Mesenchymal stem cell (in vitro differentiated cells and primary cell): ENCODE results near the gene DAAM2.

Source experiments
- DNase-seq: peaks from one replicate; pipeline ENCODE4 v3.0.0-alpha.2; 2013
- H2AFZ ChIP-seq: one replicate; pipeline ENCODE4 v1.6.1; 2013; ENCODE audit warnings: low read depth, mild to moderate bottlenecking, control low read depth, inconsistent platforms, low read length, moderate library complexity
- H2AK5ac ChIP-seq: 2 replicates; pipeline ENCODE4 v1.6.1; 2013; ENCODE audit warnings: low read length, moderate library complexity, mild to moderate bottlenecking, inconsistent platforms; ENCODE audit not compliant: severe bottlenecking
- H2BK120ac ChIP-seq: one replicate; pipeline ENCODE4 v1.6.1; 2013; ENCODE audit warnings: low read depth, mild to moderate bottlenecking, inconsistent platforms, low read length, moderate library complexity
- H2BK12ac ChIP-seq, 2 experiments: one replicate each; pipeline ENCODE4 v1.6.1; 2013; ENCODE audit warnings: inconsistent platforms in 2 of 2, low read length in 2 of 2, mild to moderate bottlenecking in 2 of 2, moderate library complexity in 2 of 2, control low read depth in 1 of 2
- H2BK15ac ChIP-seq: one replicate; pipeline ENCODE4 v1.6.1; 2013; ENCODE audit warnings: mild to moderate bottlenecking, low read depth, inconsistent platforms; ENCODE audit not compliant: poor library complexity, severe bottlenecking
- H2BK5ac ChIP-seq: 2 replicates; pipeline ENCODE4 v1.6.1; 2013; ENCODE audit warnings: low read depth, mild to moderate bottlenecking, low read length, control low read depth, inconsistent platforms; ENCODE audit not compliant: poor library complexity, severe bottlenecking
- H3K14ac ChIP-seq, 2 experiments: one replicate each; pipeline ENCODE4 v1.6.1; 2013; ENCODE audit warnings: inconsistent platforms in 2 of 2, low read length in 2 of 2, control low read depth in 1 of 2, mild to moderate bottlenecking in 1 of 2, moderate library complexity in 1 of 2
- H3K18ac ChIP-seq, 2 experiments: one replicate each; pipeline ENCODE4 v1.6.1; 2013; ENCODE audit warnings: inconsistent platforms in 2 of 2, low read length in 2 of 2, control low read depth in 1 of 2, low read depth in 1 of 2, mild to moderate bottlenecking in 1 of 2
- H3K23ac ChIP-seq, 2 experiments: one replicate each; pipeline ENCODE4 v1.6.1; 2013; ENCODE audit warnings: inconsistent platforms in 2 of 2, low read length in 2 of 2, mild to moderate bottlenecking in 2 of 2, moderate library complexity in 2 of 2, control low read depth in 1 of 2
- H3K27ac ChIP-seq: 2 replicates; pipeline ENCODE4 v1.5.1; 2013; ENCODE audit warnings: mild to moderate bottlenecking, moderate library complexity, low read length, control low read depth, inconsistent platforms; ENCODE audit not compliant: poor library complexity, severe bottlenecking
- H3K27me3 ChIP-seq, 2 experiments: 2 replicates each; pipeline versions ENCODE4 v1.6.1 to v1.7.0; 2013; ENCODE audit warnings: low read length in 2 of 2, mild to moderate bottlenecking in 2 of 2, moderate library complexity in 2 of 2, control low read depth in 1 of 2, inconsistent platforms in 1 of 2; ENCODE audit not compliant: control insufficient read depth in 1 of 2, insufficient read depth in 1 of 2
- H3K36me3 ChIP-seq, 2 experiments: 2 replicates each; pipeline versions ENCODE4 v1.6.1 to v1.7.0; 2013; ENCODE audit warnings: low read length in 2 of 2, control low read depth in 1 of 2, inconsistent platforms in 1 of 2, low read depth in 1 of 2, mild to moderate bottlenecking in 1 of 2; ENCODE audit not compliant: insufficient read depth in 2 of 2, control insufficient read depth in 1 of 2
- H3K4ac ChIP-seq, 2 experiments: one replicate each; pipeline ENCODE4 v1.6.1; 2013; ENCODE audit warnings: inconsistent platforms in 2 of 2, low read length in 2 of 2, mild to moderate bottlenecking in 2 of 2, moderate library complexity in 2 of 2, control low read depth in 1 of 2, low read depth in 1 of 2
- H3K4me1 ChIP-seq: 2 replicates; pipeline ENCODE4 v1.6.1; 2013; ENCODE audit warnings: low read depth, low read length, control low read depth; ENCODE audit not compliant: control insufficient read depth, insufficient read depth
- H3K4me2 ChIP-seq: 2 replicates; pipeline ENCODE4 v1.6.1; 2013; ENCODE audit warnings: low read length, mild to moderate bottlenecking, inconsistent platforms; ENCODE audit not compliant: poor library complexity, severe bottlenecking
- H3K4me3 ChIP-seq, 2 experiments: 2 replicates each; pipeline versions ENCODE4 v1.5.1 to v1.7.0; 2013; ENCODE audit warnings: low read length in 2 of 2, mild to moderate bottlenecking in 2 of 2, control low read depth in 1 of 2, low read depth in 1 of 2; ENCODE audit not compliant: insufficient read depth in 1 of 2
- H3K79me1 ChIP-seq: replicated peaks from 2 replicates; pipeline ENCODE4 v1.6.1; 2013; ENCODE audit warnings: mild to moderate bottlenecking, control low read depth, low read length, inconsistent platforms; ENCODE audit not compliant: poor library complexity, severe bottlenecking
- H3K9ac ChIP-seq: 2 replicates; pipeline ENCODE4 v1.7.0; 2013; ENCODE audit warnings: mild to moderate bottlenecking, low read length, moderate library complexity
- H3K9me3 ChIP-seq: 2 replicates; pipeline ENCODE4 v1.7.0; 2013; ENCODE audit warnings: mild to moderate bottlenecking, low read length; ENCODE audit not compliant: control insufficient read depth
- H4K8ac ChIP-seq: one replicate; pipeline ENCODE4 v1.6.1; 2013; ENCODE audit warnings: inconsistent platforms, mild to moderate bottlenecking, low read length, moderate library complexity
- H4K91ac ChIP-seq: one replicate; pipeline ENCODE4 v1.6.1; 2013; ENCODE audit warnings: mild to moderate bottlenecking, low read length, inconsistent platforms
- WGBS: methylation state at CpG from one replicate; pipeline ENCODE4 v1.1.7; 2013; ENCODE audit warnings: mixed read lengths; 5-methylcytosine and 5-hydroxymethylcytosine counted together

DAAM2 gene

DNA sequence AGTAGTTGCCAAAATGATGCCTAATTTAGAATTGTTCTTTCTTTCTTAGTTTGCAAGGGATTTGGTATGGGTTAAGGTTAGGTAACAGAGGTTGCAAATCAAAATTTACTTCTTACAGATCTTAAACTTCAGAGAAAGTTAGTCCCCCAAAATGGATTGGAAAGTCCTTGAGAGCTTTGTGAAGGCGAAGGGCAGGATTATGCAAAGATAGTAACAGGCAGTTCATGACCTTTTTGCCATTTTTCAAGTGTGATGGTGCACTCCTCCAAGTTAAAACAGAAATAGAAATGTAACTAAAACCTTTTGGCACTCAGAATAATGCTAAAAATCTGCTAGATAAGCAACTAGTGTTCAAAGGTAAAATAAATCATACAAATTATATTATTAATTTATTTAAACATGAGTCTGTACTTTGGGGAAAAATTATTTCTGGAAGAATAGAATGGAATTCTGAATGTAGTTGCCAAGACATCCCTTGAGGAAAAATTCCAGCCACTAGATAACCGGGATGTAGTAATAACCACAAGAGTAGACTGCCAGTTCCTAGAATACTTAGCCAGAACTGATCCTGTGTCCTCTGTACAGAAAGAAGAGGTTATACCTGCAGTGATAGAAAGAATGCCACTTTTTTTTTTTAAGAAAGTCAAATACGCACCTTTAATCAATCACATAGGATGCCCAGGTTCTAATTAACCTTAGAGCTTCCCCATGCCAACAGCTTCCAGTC lies 31.8 kb upstream of the DAAM2 start:
- no peak overlapping the region for H3K14ac ChIP-seq
- H3K27ac ChIP-seq: no peak overlapping the region
- no peak overlapping the region for H2AK5ac ChIP-seq
- no peak overlapping the region for H2BK5ac ChIP-seq
- H3K4me1 ChIP-seq: no peaks in the 10 kb centered on the region
- H4K91ac ChIP-seq: no peak overlapping the region
- H2BK120ac ChIP-seq: no peak overlapping the region
- H2AFZ ChIP-seq: no peak overlapping the region
- DNase-seq: no peak
- H3K4me2 ChIP-seq: no peak overlapping the region
- no peak overlapping the region for H4K8ac ChIP-seq
- no peak overlapping the region for H2BK15ac ChIP-seq
- no peaks in the 10 kb centered on the region for H3K79me1 ChIP-seq
- no peak overlapping the region for H3K4ac ChIP-seq
- peaks cover 0 to 9% of the 10 kb centered on the region in 2 experiments for H3K27me3 ChIP-seq
- H3K9me3 ChIP-seq: no peaks in the 10 kb centered on the region
- no peak overlapping the region for H3K9ac ChIP-seq
- no peak overlapping the region for H3K18ac ChIP-seq
- WGBS: 84% methylated on average over 3 of the region's 3 CpGs
- H3K23ac ChIP-seq: no peak overlapping the region
- H2BK12ac ChIP-seq: no peak overlapping the region
- H3K36me3 ChIP-seq: no peaks in the 10 kb centered on the region
- H3K4me3 ChIP-seq: no peak overlapping the region

DNA sequence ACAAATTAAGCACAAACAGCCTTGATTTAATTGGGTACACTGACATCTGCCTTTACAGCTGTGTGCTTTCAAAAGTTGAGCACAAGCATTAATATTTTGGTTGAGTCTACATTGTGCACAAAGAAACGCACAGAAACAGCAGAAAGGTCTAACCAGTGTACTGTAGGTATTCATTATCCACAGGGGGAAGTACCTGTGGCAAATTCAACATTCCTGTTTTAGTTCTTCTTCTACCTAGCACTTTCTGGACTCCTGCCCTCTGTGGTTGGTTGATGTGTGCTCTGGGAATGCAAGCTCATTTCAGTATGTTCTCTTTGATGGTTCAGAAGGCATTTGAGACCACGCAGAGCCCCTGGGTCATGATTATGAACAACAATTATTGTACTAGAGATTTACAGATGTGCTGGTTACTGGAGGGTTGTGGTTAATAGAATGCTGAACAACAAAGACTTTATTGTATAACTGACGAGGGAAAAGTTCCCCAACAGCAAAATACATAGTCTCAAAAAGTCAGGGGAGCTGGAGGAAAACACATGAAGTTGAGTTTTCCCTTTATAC lies 26.6 kb upstream of the DAAM2 start:
- WGBS: 95% methylated on average over 2 of the region's 3 CpGs

DNA sequence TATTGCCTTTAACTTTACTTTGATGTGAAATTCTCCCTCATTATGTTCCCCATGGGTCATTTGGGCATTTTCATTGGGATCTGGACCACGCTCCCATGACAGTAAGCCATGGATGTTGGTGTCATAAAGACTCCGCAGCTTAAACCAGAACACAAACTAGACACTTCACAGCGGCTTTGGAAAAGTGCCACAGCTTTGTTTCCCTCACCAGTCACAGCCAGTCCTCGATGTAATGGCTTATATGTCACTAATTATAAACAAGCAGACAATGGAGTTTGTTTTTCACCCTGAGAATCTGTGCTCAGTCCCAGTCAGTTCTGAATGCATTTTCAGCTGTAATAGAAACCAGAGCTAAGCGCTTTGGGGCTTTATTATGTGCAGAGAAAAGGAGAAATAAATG lies 23.2 kb upstream of the DAAM2 start:
- Histone ChIP-seq H4K8ac (no peak overlapping the region), H3K27me3 (peaks cover 0 to 11% of the 10 kb centered on the region in 2 experiments), H3K23ac (no peak overlapping the region), H3K4ac (no peak overlapping the region), H2AK5ac (no peak overlapping the region), H3K27ac (no peak overlapping the region), H2BK15ac (no peak overlapping the region), H3K9me3 (no peaks in the 10 kb centered on the region), H3K36me3 (no peaks in the 10 kb centered on the region), H3K18ac (no peak overlapping the region), H2AFZ (no peak overlapping the region), H3K4me1 (no peaks in the 10 kb centered on the region), H2BK120ac (no peak overlapping the region), H4K91ac (no peak overlapping the region), H3K4me2 (no peak overlapping the region), H3K4me3 (no peak overlapping the region), H2BK12ac (no peak overlapping the region), H3K14ac (no peak overlapping the region), H3K9ac (no peak overlapping the region), H2BK5ac (no peak overlapping the region), H3K79me1 (no peaks in the 10 kb centered on the region)
- 74% methylated on average over 4 of the region's 5 CpGs for WGBS
- DNase-seq: no peak

More for the DNA sequence above, 26.6 kb upstream of the DAAM2 start:
- no peaks in the 10 kb centered on the region for H3K79me1 ChIP-seq
- H3K9me3 ChIP-seq: no peaks in the 10 kb centered on the region
- H4K8ac ChIP-seq: no peak overlapping the region
- H3K36me3 ChIP-seq: no peaks in the 10 kb centered on the region
- no peaks in the 10 kb centered on the region for H3K4me1 ChIP-seq
- no peak overlapping the region for H2AK5ac ChIP-seq
- peaks cover 0 to 14% of the 10 kb centered on the region in 2 experiments for H3K27me3 ChIP-seq
- H3K4me3 ChIP-seq: no peak overlapping the region
- H2BK12ac ChIP-seq: no peak overlapping the region
- no peak overlapping the region for H4K91ac ChIP-seq
- DNase-seq: no peak
- H2BK120ac ChIP-seq: no peak overlapping the region
- H2AFZ ChIP-seq: no peak overlapping the region
- H2BK15ac ChIP-seq: no peak overlapping the region
- H3K18ac ChIP-seq: no peak overlapping the region
- H3K4me2 ChIP-seq: no peak overlapping the region
- H3K14ac ChIP-seq: no peak overlapping the region
- no peak overlapping the region for H3K9ac ChIP-seq
- H3K23ac ChIP-seq: no peak overlapping the region
- H3K4ac ChIP-seq: no peak overlapping the region
- no peak overlapping the region for H3K27ac ChIP-seq
- H2BK5ac ChIP-seq: no peak overlapping the region

DNA sequence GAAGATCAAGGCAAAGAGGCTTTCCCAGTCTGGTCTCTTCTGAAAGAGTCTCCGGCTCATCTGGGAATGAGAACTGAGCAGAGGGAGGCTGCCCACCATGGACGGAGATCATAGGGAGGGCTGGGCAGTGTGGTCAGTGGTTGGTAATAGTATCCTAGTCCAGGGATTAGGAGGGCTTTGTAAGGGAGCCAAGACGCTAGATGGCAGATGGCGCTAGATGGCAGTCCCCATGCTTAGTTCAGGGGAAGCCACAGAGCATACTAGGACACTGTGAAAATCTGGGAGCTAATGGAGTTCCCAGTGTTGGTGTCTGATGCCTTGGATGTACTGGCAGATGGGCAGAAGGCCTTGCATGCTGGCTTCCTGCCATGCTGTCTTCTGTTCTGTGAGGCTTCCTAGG lies 21.7 kb upstream of the DAAM2 start:
- Histone ChIP-seq H2BK5ac (no peak overlapping the region), H3K36me3 (no peaks in the 10 kb centered on the region), H3K27me3 (peaks cover 4 to 14% of the 10 kb centered on the region in 2 experiments), H2BK120ac (no peak overlapping the region), H3K18ac (peak overlapping the region in 1 of 2 experiments; percentile 50), H3K4me1 (no peaks in the 10 kb centered on the region), H3K4ac (no peak overlapping the region), H2BK12ac (peak overlapping the region in 1 of 2 experiments; percentile 33), H3K4me3 (no peak overlapping the region), H4K8ac (no peak overlapping the region), H3K9ac (no peak overlapping the region), H4K91ac (no peak overlapping the region), H3K9me3 (no peaks in the 10 kb centered on the region), H2AK5ac (no peak overlapping the region), H3K27ac (no peak overlapping the region), H3K4me2 (no peak overlapping the region), H3K14ac (no peak overlapping the region), H2AFZ (no peak overlapping the region), H2BK15ac (no peak overlapping the region), H3K23ac (no peak overlapping the region), H3K79me1 (no peaks in the 10 kb centered on the region)
- WGBS: 91% methylated on average over 4 of the region's 4 CpGs
- DNase-seq: no peak
